Bronchial epithelial cell (primary cell): ENCODE data around the gene SSUH2. TPM values are rescaled to one million over a fixed set of nuclear protein-coding genes. Genes with fewer than 3 reads are reported as not detected.

Experiments
- DNase-seq: peaks from one replicate; pipeline ENCODE4 v3.0.0-alpha.2; 2010; ENCODE audit warnings: low read depth
- FAIRE-seq: peaks from 2 replicates; lab custom pipeline; 2011; peaks lifted over from hg19 to GRCh38; lab: Jason Lieb, UNC
- H3K27me3 ChIP-seq: 2 replicates; pipeline ENCODE4 v1.5.1; 2011; ENCODE audit warnings: low read length; ENCODE audit not compliant: control insufficient read depth, insufficient read depth
- H3K36me3 ChIP-seq: 2 replicates; pipeline ENCODE4 v1.5.1; 2011; ENCODE audit warnings: low read length; ENCODE audit not compliant: control insufficient read depth, insufficient read depth
- H3K4me3 ChIP-seq: 2 replicates; pipeline ENCODE4 v1.5.1; 2011; ENCODE audit warnings: mild to moderate bottlenecking, low read depth, low read length, control low read depth
- total RNA-seq: library from RNA; depleted of rRNA; stranded (reverse); fragments of >200 nt; gene quantifications from 2 replicates; pipeline ENCODE4 v1.2.1, GENCODE V29; 2014
- TF ChIP-seq, protein P1 (sequence below): IDR thresholded peaks from 2 replicates; pipeline ENCODE4 v1.5.1; 2011; ENCODE audit warnings: mild to moderate bottlenecking, moderate library complexity, low read length, control low read depth, inconsistent platforms; ENCODE audit not compliant: insufficient read depth, severe bottlenecking

Gene SSUH2
- total RNA-seq, 1 donor from 2014 or later = 0.26 TPM

DNA sequence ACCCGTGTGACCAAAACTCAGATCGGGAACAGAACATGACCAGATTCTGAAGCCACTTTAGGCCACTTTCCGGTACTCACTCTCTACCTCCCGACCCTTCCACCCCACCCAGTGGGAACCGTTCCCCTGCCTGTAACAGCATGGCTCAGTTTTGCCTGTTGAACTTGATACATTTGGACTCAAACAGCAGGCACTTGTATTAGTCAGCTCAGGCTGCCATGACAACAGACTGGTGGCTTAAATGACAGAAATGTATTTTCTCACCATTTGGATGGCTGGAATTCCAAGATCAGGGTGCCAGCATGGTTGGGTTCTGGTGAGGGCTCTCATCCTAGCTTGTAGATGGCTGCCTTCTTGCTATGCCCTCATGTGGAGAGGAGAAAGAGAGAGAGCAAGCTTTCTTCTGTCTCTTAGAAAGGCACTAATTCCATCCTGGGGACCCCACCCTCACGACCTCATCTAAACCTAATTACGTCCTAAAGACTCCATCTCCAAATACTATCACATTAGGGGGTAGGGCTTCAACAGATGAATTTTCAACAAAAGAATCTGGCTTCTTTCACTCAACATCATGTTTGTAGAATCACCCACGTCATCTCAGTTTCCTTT is 9.3 kb upstream of the SSUH2 start:
- H3K27me3 ChIP-seq = no peaks in the 10 kb centered on the region
- H3K4me3 ChIP-seq = no peak overlapping the region
- DNase-seq (no peak), FAIRE-seq (no peak)
- TF ChIP-seq, protein P1, sequence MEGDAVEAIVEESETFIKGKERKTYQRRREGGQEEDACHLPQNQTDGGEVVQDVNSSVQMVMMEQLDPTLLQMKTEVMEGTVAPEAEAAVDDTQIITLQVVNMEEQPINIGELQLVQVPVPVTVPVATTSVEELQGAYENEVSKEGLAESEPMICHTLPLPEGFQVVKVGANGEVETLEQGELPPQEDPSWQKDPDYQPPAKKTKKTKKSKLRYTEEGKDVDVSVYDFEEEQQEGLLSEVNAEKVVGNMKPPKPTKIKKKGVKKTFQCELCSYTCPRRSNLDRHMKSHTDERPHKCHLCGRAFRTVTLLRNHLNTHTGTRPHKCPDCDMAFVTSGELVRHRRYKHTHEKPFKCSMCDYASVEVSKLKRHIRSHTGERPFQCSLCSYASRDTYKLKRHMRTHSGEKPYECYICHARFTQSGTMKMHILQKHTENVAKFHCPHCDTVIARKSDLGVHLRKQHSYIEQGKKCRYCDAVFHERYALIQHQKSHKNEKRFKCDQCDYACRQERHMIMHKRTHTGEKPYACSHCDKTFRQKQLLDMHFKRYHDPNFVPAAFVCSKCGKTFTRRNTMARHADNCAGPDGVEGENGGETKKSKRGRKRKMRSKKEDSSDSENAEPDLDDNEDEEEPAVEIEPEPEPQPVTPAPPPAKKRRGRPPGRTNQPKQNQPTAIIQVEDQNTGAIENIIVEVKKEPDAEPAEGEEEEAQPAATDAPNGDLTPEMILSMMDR = no peak
- H3K36me3 ChIP-seq = no peaks in the 10 kb centered on the region

DNA sequence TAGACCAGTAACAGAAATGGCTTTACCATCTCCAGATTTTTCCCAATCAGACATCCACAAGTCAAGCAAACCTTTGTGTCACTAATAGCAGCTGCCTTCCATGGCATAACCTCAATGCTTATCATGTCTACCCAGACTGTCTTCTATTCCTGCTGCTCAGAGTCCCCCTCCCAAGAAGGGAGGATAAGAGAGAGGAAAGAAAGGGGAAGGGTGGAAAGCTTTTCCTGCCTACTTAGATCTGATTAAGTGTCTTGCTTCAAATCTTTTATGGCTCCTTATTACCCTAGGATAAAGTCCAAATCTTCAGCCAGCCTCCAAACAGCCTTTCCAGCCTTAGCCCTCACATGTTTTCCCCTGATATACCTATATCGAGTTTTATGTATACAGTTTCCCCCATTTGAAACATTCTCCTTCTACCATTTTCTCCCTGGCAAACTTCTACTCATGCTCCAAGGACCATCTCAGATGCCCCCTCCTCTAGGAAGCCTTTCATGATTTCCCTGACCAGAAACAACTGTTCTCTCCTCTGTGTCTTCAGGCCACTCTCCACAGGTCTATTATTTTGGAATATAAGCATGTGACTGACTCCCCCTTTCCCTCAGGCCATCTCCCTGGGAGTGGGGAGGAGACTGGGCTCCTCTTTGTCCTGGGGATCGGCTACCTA is 7.9 kb upstream of the SSUH2 start:
- no peaks in the 10 kb centered on the region for H3K27me3 ChIP-seq

DNA sequence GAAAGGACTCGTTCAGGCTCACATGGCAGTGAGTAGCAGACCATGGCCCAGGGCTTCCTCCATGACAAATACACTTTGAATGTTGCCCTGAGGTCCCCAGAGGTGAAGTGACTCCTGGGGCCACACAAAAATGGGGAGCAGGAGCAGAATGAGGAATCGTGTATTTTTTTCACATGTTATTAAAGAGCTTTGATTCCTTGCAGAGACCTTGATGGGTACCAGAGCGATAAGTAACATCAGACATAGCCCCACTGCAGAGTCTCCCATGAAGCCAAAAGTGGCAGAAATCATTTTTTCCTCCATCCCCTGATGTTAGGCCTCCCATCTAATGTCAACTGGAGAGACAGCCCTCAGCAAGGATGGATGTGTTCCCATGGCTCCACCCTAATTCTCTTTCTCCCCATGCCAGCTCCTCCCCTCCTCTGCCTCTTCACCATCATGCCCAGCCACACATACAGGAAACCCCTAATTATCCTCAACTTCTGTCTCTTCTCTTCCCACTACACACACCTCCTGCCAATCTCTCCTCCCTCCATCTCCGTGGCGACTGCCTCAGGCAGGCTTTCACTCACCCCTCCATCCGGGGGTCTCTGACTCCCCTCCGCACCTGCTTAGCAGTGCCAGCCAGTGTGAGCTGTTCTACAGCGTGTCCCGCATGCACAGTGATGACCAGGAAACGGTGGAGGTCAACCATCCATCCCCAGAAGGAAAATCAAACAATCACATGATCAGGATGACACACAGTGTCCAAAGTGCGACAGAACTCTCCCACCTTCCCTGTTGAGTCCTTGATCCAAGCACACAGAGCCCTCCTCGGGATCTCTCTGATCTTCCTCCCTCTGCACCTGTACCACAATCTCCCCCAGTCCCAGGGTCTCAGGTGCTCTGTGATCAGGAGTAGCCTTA is 7.1 kb upstream of the SSUH2 start:
- H3K36me3 ChIP-seq = no peaks in the 10 kb centered on the region
- H3K27me3 ChIP-seq = no peaks in the 10 kb centered on the region
- DNase-seq (no peak), FAIRE-seq (peak; percentile 47)
- no peak overlapping the region for H3K4me3 ChIP-seq
- TF ChIP-seq, protein P1 = no peak

More for the DNA sequence above, 7.9 kb upstream of the SSUH2 start:
- Histone ChIP-seq H3K36me3 (no peaks in the 10 kb centered on the region), H3K4me3 (no peak overlapping the region)
- no peak for DNase-seq
- FAIRE-seq = no peak
- TF ChIP-seq, protein P1 = no peak

DNA sequence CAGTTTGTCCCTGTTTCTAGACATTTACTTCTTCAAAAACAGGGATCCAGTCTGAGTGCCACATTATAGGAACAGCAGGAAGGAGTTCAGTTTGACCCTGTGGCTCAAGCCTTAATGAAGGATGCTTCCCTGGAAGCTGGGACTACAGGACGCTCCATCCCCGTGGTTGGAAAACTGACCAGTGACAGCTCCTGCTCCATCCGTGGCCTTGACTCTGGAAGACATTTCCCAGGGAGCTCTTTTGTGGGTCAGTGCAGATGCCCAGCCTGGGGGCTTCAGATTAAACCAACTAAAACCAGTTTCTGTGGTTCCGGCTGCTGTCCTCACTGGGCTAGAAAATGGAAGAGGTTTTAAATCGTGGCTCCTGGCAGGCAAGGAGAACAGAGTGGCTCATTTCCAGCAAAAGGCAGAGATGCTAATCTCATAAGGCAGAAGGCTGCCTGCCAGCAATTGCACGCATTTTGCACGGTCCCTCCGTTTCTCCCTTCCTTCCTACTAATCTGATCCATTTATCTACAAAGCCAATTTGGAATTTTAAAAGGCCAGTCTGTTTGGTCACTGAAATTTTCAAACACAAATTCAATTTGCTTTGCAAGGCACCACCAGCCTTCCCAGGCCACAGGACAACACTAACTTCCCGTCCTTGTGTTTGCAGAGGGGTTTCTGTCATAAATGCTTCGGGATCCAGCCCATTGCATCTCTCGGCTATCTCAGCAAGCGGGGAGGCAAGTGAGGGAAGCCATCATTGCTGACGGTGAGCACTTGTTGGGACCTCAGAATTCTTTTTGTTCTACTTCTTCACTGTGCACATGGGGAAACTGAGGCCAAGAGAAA is 6.2 kb upstream of the SSUH2 start:
- TF ChIP-seq, protein P1 = no peak
- DNase-seq (no peak), FAIRE-seq (no peak)
- H3K27me3 ChIP-seq = no peaks in the 10 kb centered on the region
- H3K36me3 ChIP-seq = no peaks in the 10 kb centered on the region
- no peak overlapping the region for H3K4me3 ChIP-seq

DNA sequence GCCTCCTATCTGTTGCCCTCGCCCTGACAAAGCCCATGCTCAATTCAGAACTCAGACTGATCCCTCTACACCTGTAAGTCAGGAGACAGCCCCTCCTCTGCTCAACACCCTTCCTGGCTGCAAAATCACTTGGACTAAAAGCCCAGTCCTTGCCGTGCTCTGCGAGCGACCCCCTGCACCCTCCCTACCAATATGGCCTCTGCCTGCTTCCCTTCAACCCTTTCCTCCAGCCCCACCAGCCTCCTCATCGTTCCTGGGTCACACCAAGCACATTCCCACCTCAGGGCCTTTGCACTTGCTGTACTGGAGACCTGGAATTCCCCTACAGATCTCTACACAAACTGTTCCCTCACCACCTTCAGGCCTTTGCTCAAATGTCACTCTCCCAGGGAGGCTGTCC is 5.2 kb upstream of the SSUH2 start:
- H3K27me3 ChIP-seq = no peaks in the 10 kb centered on the region
- TF ChIP-seq, protein P1 = no peak
- no peak for FAIRE-seq
- DNase-seq = no peak
- H3K4me3 ChIP-seq = no peak overlapping the region
- no peaks in the 10 kb centered on the region for H3K36me3 ChIP-seq
